ENCODE results near the gene ECHDC3.

Gene ECHDC3

DNA sequence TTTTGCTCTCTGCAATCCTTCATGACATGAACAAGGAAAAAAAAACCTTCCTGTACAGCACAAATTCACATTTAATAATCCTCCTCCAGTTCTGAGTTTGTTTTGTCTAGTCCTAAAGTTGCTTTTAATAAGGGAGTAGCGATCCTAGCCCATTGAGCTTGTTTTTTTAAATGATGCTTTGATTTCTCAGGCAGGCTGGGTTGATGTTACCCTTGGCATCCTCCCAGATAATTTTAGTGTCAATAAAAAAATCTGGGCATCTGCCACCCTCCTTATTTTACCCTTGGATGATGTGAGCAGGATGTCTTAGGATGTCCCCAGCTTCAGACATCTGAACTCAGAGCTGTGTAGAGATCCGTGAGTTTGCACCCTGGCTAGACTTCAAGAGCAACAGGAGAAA is 47.1 kb downstream of the ECHDC3 start:
- ChIA-PET CTCF (interaction anchor here (0.6 kb wide), 1 partner anchor 213 kb away, joined by 3 read pairs; no protein-coding TSS in a partner anchor), POLR2A (no interaction called here)
- no peak for DNase-seq (ENCODE audit: extremely low spot score)
- TF ChIP-seq ELF4 (IDR thresholded peaks at IDR 0.05) (no peak), BHLHE40 (IDR thresholded peaks at IDR 0.05; ENCODE audit: borderline replicate concordance) (no peak), ZNF384 (IDR thresholded peaks at IDR 0.05) (no peak), ARNT (IDR thresholded peaks at IDR 0.05) (no peak), HDGF (IDR thresholded peaks at IDR 0.05; ENCODE audit: borderline replicate concordance) (no peak), LEF1 (IDR thresholded peaks at IDR 0.05; ENCODE audit: borderline replicate concordance) (no peak), L3MBTL2 (conservative IDR thresholded peaks at IDR 0.05) (no peak)
- TF ChIP-seq, protein P1, sequence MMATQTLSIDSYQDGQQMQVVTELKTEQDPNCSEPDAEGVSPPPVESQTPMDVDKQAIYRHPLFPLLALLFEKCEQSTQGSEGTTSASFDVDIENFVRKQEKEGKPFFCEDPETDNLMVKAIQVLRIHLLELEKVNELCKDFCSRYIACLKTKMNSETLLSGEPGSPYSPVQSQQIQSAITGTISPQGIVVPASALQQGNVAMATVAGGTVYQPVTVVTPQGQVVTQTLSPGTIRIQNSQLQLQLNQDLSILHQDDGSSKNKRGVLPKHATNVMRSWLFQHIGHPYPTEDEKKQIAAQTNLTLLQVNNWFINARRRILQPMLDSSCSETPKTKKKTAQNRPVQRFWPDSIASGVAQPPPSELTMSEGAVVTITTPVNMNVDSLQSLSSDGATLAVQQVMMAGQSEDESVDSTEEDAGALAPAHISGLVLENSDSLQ (IDR thresholded peaks at IDR 0.05): no peak

DNA sequence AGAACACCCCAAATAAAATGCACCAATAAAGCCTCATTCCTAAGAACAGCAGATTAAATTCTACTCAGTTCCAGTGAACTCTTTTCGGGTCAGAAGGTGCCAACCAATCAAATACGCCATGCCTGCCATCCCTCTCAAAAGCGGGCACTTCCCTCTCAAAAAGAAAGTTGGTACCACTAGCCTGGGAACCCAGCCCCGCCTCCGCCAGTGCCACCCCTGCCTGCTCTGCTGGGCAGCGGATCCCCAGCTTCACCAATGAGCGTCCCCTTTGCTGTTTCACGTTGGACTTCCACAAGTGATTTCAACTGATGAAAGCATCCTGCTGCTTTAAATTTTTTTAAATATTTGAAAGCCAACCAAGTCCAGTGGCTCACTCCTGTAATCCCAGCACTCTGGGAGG is 47.8 kb downstream of the ECHDC3 start:
- no peak for DNase-seq (ENCODE audit: extremely low spot score)
- ChIA-PET POLR2A (no interaction called here), CTCF (no interaction called here)
- no peak for TF ChIP-seq BHLHE40 (IDR thresholded peaks at IDR 0.05; ENCODE audit: borderline replicate concordance)
- no peak for TF ChIP-seq HDGF (IDR thresholded peaks at IDR 0.05; ENCODE audit: borderline replicate concordance)
- no peak for TF ChIP-seq L3MBTL2 (conservative IDR thresholded peaks at IDR 0.05)
- TF ChIP-seq FOXK2 (IDR thresholded peaks at IDR 0.05): no peak
- TF ChIP-seq TARDBP (IDR thresholded peaks at IDR 0.05): no peak

DNA sequence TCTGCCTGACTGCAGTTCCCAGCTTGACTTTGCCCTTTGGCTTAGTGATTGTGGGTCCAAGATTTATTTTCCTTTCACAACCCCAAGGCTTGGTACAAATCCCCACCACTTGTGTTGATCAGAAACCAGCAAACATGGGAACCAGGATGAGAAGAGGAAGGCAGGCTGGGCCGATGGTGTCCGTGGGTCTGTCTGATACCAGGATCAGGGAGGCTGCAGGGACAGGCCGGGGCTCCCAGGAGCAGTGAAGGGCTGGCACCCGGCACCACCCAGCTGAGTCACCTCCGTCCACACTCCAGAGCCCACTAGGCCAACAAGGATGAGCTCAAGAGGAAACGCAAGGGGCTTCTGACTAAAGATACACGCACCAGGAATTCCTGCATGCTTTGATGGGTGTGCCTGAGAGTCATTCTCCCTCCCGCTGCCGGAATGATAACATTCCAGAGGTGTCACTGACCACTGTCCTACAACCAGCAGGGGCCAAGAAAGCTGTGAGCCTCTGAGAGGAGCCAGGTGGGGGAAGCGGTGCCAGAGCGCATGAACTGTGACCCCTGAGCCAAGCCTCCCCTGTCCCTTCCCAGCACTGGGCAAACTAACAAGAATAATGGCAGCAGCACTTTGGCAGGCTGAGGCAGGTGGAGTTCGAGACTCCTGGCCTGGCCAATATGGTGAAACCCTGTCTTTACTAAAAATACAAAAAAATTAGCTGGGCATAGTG is 51.7 kb downstream of the ECHDC3 start:
- DNase-seq (ENCODE audit: extremely low spot score): no peak
- ChIA-PET CTCF (interaction anchor here (0.7 to 1.9 kb wide), 4 partner anchors 11 to 24 kb away, joined by 3 to 6 read pairs (median 4); no protein-coding TSS in a partner anchor), POLR2A (no interaction called here)
- TF ChIP-seq BHLHE40 (IDR thresholded peaks at IDR 0.05; ENCODE audit: borderline replicate concordance): no peak
- TF ChIP-seq SP1 (IDR thresholded peaks at IDR 0.05): no peak
- no peak for TF ChIP-seq FOXA1 (IDR thresholded peaks at IDR 0.05)
- TF ChIP-seq ELF4 (IDR thresholded peaks at IDR 0.05): no peak
- no peak for TF ChIP-seq LEF1 (IDR thresholded peaks at IDR 0.05; ENCODE audit: borderline replicate concordance)
- TF ChIP-seq ZNF384 (IDR thresholded peaks at IDR 0.05): no peak
- TF ChIP-seq CTBP1 (IDR thresholded peaks at IDR 0.05; ENCODE audit: borderline replicate concordance): no peak
- no peak for TF ChIP-seq TARDBP (IDR thresholded peaks at IDR 0.05)
- TF ChIP-seq, protein P1 (IDR thresholded peaks at IDR 0.05): no peak
- no peak for TF ChIP-seq L3MBTL2 (conservative IDR thresholded peaks at IDR 0.05)
- TF ChIP-seq FOXK2 (IDR thresholded peaks at IDR 0.05): no peak
- no peak for TF ChIP-seq HDGF (IDR thresholded peaks at IDR 0.05; ENCODE audit: borderline replicate concordance)
- TF ChIP-seq NFRKB (IDR thresholded peaks at IDR 0.05): no peak
- no peak for TF ChIP-seq SUZ12 (IDR thresholded peaks at IDR 0.05)
- no peak for TF ChIP-seq ARNT (IDR thresholded peaks at IDR 0.05)
- no peak for TF ChIP-seq FOXM1 (IDR thresholded peaks at IDR 0.05; ENCODE audit: borderline replicate concordance)

DNA sequence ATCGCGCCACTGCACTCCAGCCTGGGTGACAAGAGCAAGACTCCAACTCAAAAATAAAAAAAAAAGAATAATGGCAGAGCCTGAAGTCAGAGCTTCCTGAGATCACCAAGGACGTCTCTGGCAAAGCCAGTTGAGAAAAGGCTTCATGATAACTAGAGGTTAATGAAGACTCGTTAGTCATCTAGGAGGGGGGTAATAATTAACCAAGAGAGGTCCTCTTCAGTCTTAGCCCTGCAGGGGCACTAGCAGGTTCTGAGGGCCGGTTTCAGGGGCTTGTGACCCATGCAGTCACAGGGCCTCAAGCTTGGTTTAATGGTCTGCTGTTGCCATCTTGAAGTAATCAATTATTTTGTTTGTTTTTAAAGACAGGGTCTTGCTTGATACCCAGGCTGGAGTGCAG is 52.4 kb downstream of the ECHDC3 start:
- DNase-seq (ENCODE audit: extremely low spot score): no peak
- CTCF ChIA-PET: interaction anchor here (1.0 to 1.9 kb wide), 2 partner anchors 11 to 23 kb away, joined by 5 to 6 read pairs; no protein-coding TSS in a partner anchor
- POLR2A ChIA-PET: no interaction called here
- TF ChIP-seq HDGF (IDR thresholded peaks at IDR 0.05; ENCODE audit: borderline replicate concordance) (no peak), FOXK2 (IDR thresholded peaks at IDR 0.05) (no peak), BHLHE40 (IDR thresholded peaks at IDR 0.05; ENCODE audit: borderline replicate concordance) (no peak), FOXA1 (IDR thresholded peaks at IDR 0.05) (no peak), SUZ12 (IDR thresholded peaks at IDR 0.05) (no peak), SP1 (IDR thresholded peaks at IDR 0.05) (no peak), TARDBP (IDR thresholded peaks at IDR 0.05) (no peak), ELF4 (IDR thresholded peaks at IDR 0.05) (no peak), LEF1 (IDR thresholded peaks at IDR 0.05; ENCODE audit: borderline replicate concordance) (no peak), FOXM1 (IDR thresholded peaks at IDR 0.05; ENCODE audit: borderline replicate concordance) (no peak), ZNF384 (IDR thresholded peaks at IDR 0.05) (no peak)
- TF ChIP-seq, protein P1 (IDR thresholded peaks at IDR 0.05): no peak

DNA sequence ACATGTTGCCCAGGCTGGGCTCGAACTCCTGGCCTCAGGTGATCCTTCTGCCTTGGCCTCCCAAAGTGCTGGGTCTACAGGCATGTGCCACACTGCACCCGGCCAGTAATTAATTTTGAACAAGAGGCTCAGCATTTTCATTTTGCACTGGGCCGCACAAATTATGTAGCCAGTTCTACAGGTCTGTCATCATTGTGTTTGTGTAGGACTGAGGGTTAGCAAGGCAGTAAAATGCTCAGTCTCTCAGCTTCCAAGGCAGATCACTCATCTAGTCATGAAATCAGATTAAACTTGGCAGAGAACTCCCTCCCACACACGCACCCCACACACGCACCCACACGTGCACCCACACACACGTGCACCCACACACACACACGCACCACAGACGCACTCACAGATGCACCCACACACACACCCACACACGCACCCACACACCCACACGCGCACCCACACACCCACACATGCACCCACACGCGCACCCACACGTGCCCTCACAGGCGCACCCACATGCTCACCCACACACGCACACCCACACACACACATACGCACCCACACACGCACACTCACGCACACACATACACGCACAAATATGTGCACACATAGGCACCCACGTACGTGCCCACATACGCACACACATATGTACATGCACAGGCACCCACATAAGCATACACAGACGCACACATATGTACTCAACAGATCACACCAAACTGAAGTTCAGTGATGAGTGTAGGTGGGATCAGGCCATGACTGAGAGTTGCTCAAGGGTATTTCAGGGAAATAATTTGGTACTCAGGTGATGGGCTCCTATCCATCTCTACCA is 53.1 kb downstream of the ECHDC3 start:
- no peak for DNase-seq (ENCODE audit: extremely low spot score)
- no peak for TF ChIP-seq CTBP1 (IDR thresholded peaks at IDR 0.05; ENCODE audit: borderline replicate concordance)
- TF ChIP-seq ZNF384 (IDR thresholded peaks at IDR 0.05): no peak
- TF ChIP-seq FOXK2 (IDR thresholded peaks at IDR 0.05): no peak
- no peak for TF ChIP-seq TARDBP (IDR thresholded peaks at IDR 0.05)
- no peak for TF ChIP-seq LEF1 (IDR thresholded peaks at IDR 0.05; ENCODE audit: borderline replicate concordance)
- CTCF ChIA-PET: interaction anchor here (1.9 kb wide), 1 partner anchor 12 kb away, joined by 5 read pairs; no protein-coding TSS in a partner anchor
- POLR2A ChIA-PET: no interaction called here

DNA sequence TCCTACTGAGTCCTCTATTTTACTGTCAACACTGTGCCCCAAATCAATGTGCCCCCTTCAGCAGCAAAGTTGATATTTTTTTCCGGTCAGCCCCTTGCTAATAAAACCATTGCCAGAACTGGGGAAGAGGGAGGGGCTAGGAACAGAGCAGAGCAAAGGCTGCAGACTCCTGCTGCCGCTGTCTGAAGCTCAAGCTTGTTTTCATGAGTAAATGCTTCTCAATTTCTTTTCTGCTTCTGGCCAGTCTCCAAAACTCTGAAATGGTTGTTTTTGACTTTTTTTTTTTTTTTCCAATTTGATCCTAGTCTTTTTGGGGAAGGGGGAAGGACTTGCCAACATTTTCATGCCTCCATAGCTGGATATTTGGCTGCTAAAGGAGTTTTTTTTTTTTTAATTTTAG is 54.3 kb downstream of the ECHDC3 start:
- ChIA-PET CTCF (interaction anchor here (1.0 to 1.5 kb wide), 3 partner anchors 14 to 31 kb away, joined by 3 to 5 read pairs (median 3); no protein-coding TSS in a partner anchor), POLR2A (no interaction called here)
- TF ChIP-seq CTBP1 (IDR thresholded peaks at IDR 0.05; ENCODE audit: borderline replicate concordance) (no peak), HDGF (IDR thresholded peaks at IDR 0.05; ENCODE audit: borderline replicate concordance) (no peak), ELF4 (IDR thresholded peaks at IDR 0.05) (no peak), LEF1 (IDR thresholded peaks at IDR 0.05; ENCODE audit: borderline replicate concordance) (no peak), TARDBP (IDR thresholded peaks at IDR 0.05) (no peak), NFRKB (IDR thresholded peaks at IDR 0.05) (no peak), SUZ12 (IDR thresholded peaks at IDR 0.05) (no peak), FOXM1 (IDR thresholded peaks at IDR 0.05; ENCODE audit: borderline replicate concordance) (no peak), SP1 (IDR thresholded peaks at IDR 0.05) (no peak), BHLHE40 (IDR thresholded peaks at IDR 0.05; ENCODE audit: borderline replicate concordance) (no peak)
- TF ChIP-seq, protein P1 (IDR thresholded peaks at IDR 0.05): no peak
- no peak for DNase-seq (ENCODE audit: extremely low spot score)
